Epidermal melanocyte (primary cell): ENCODE results near the gene ABHD5.

ENCODE experiments used
- DNase-seq: peaks from one replicate; pipeline ENCODE4 v3.0.0; 2011; ENCODE audit warnings: low spot score; ENCODE audit not compliant: insufficient read length

The ABHD5 gene

GRCh38 chr3:43779850-43780249, 89.1 kb downstream of the ABHD5 start:
- no peak for DNase-seq

GRCh38 chr3:43782541-43782940, 91.8 kb downstream of the ABHD5 start:
- no peak for DNase-seq
